ENCODE measurements around the gene PIP4K2A.

The PIP4K2A gene

DNA sequence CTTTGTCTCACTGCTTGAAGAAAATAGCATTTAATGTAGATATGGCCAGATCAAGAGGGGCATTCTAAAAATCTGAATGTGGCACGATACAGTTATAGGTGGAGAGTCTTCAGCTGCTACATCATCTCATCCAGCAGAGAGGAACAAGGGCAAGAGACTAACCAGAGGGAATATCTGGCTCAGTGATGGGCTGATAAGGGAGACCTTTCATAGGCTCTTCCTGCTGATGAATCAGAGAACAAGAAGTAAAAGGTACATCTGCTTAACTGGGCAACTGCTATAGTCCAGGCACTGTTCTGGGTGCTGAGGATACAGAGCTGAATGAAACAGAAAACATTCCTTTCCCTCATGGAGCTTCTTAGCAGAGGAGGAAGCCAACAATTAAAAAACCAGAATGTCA is 37.9 kb downstream of the PIP4K2A start:
- H3K27ac Mint-ChIP-seq: no peak overlapping the region
- no peaks in the 10 kb centered on the region for H3K27me3 Mint-ChIP-seq
- DNase-seq: no peak
- peaks cover 89% of the 10 kb centered on the region for H3K4me1 Mint-ChIP-seq
- no peaks in the 10 kb centered on the region for H3K9me3 Mint-ChIP-seq
- CTCF ChIA-PET: interaction anchor here (1.2 kb wide), 1 partner anchor 102 kb away, joined by 5 read pairs; no protein-coding TSS in a partner anchor
- H3K4me3 Mint-ChIP-seq: no peak overlapping the region
- peaks cover 36% of the 10 kb centered on the region for H3K36me3 Mint-ChIP-seq

DNA sequence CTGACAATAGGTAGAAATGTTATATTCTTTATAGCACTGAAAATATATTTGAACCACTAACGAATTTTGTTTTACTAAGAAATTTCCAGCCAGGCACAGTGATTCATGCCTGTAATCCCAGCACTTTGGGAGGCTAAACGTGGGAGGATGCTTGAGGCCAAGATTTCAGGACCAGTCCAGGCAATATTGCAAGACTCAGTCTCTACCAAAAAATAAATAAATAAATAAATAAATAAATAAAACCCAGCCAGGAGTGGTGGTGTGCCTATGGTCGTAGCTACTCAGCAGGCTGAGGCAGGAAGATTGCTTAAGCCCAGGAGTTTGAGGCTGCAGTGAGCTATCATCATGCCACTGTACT is 39.8 kb downstream of the PIP4K2A start:
- DNase-seq: no peak
- CTCF ChIA-PET: no interaction called here
- no peak overlapping the region for H3K27ac Mint-ChIP-seq
- no peaks in the 10 kb centered on the region for H3K27me3 Mint-ChIP-seq
- H3K4me1 Mint-ChIP-seq: peaks cover 87% of the 10 kb centered on the region
- no peak overlapping the region for H3K4me3 Mint-ChIP-seq
- peaks cover 35% of the 10 kb centered on the region for H3K36me3 Mint-ChIP-seq
- H3K9me3 Mint-ChIP-seq: no peaks in the 10 kb centered on the region

DNA sequence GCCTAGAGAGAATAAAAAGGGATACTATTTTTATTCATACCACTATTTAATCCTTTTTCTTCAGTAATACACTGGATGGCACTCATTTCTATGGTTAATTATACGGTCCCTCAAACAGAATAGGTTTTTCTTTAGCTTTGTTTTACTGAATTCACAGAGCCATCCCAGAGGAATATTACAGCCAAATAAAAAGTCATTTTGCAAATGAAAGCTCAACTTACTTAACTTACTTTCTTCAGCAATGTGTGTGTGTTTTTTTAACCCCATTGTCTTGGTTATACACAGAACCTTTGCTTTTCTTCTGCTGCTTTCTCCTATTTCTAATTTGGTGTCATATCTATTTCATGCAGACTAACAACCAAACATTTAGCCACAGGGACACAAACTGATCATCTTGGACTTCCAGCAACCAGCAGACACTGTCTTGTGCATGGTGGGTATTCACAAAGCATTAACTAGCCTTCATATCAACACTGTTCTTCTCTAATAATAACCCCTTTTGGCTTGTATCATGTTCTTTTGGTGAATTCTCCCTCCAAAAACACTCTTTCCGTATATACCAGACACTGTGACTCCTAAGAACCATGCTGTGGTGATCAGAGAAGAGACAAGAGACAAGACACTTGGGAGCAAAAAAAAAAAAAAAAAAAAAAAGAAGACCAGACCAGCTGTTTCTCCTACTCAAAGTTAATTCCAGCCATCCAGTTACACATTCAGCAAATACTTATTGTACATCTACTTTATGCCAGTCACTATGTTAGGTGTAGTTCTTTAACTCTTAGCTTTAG is 40.4 kb downstream of the PIP4K2A start:
- H3K4me1 Mint-ChIP-seq: peaks cover 87% of the 10 kb centered on the region
- CTCF ChIA-PET: no interaction called here
- H3K4me3 Mint-ChIP-seq: no peak overlapping the region
- H3K36me3 Mint-ChIP-seq: peaks cover 35% of the 10 kb centered on the region
- H3K27ac Mint-ChIP-seq: peak overlapping the region; percentile 11
- H3K9me3 Mint-ChIP-seq: no peaks in the 10 kb centered on the region
- DNase-seq: no peak
- no peaks in the 10 kb centered on the region for H3K27me3 Mint-ChIP-seq

DNA sequence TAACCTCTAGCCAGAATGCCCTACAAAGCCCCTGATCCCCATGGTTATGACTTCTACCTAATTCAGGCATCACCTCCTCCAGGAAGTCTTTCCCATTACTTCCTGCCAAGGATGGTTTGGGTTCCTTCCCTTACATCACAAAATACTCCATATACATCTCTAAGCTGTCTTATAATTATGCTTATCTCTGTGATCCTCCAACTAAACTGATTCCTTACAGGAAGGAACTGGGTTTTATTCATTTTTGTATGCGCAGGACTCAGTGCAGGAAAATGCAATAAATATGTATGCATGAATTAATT is 41.3 kb downstream of the PIP4K2A start:
- Mint-ChIP-seq H3K27ac (no peak overlapping the region), H3K4me3 (no peak overlapping the region), H3K9me3 (no peaks in the 10 kb centered on the region), H3K4me1 (peaks cover 87% of the 10 kb centered on the region), H3K36me3 (peaks cover 33% of the 10 kb centered on the region), H3K27me3 (no peaks in the 10 kb centered on the region)
- DNase-seq: no peak
- CTCF ChIA-PET: no interaction called here

DNA sequence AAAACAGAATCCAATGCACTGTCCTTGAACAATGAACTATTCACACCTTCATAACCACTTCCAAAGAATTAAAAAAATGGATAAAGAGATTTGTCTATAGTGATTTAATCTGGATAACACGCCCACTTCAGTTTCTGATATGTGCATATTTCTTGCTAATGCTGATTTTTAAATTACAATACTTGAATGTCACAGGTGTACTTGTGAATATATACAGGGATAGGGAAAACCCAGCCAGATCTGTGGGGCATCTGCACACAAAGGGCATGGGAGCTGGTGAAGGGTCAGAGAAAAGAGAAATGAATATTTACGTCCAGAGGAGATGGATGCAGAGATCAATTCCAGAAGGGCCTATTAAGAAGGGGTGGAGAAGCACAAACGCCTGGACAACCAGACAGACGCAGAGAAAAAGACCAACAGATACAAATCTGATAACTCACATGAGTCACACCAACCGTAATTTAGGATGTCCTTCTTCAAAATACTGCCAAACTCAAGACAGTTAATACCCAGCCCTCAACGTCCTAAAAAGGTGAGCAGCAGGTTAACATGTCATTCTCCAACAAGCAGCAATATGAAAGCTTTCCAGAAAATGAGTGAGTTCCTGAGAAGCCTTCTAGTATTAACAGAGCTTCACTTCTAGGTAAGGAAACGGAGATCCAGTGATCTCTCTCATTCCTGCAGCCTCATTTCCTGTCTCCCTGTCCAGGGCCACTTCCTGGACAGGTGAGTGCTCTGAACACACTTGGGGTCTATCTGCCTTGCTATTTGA is 41.9 kb downstream of the PIP4K2A start:
- Mint-ChIP-seq H3K36me3 (peaks cover 32% of the 10 kb centered on the region), H3K27ac (no peak overlapping the region), H3K4me3 (no peak overlapping the region), H3K27me3 (no peaks in the 10 kb centered on the region), H3K9me3 (no peaks in the 10 kb centered on the region), H3K4me1 (peaks cover 87% of the 10 kb centered on the region)
- DNase-seq: no peak
- CTCF ChIA-PET: interaction anchor here (1.1 kb wide), 1 partner anchor 21 kb away, joined by 4 read pairs; no protein-coding TSS in a partner anchor

DNA sequence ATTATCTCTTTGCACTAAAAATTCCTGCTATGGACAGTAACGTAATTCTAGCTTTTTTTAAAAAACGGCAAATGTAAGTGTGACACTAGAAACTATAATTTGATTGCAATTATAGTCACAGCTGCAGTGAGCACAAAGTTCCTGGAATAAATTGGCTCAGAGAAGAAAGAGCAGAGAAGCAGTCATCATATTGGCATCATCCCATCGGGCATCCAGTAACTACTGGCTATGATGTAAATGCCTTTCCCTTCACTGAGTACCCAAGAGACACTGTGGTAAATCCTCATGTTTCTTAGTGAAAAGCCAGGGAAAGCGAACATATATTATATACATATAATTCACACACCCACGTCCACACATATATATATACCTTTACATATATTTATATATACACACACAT is 43.6 kb downstream of the PIP4K2A start:
- Mint-ChIP-seq H3K27me3 (no peaks in the 10 kb centered on the region), H3K36me3 (peaks cover 18% of the 10 kb centered on the region), H3K4me1 (peaks cover 87% of the 10 kb centered on the region), H3K9me3 (no peaks in the 10 kb centered on the region), H3K27ac (no peak overlapping the region), H3K4me3 (no peak overlapping the region)
- no peak for DNase-seq
- CTCF ChIA-PET: no interaction called here

DNA sequence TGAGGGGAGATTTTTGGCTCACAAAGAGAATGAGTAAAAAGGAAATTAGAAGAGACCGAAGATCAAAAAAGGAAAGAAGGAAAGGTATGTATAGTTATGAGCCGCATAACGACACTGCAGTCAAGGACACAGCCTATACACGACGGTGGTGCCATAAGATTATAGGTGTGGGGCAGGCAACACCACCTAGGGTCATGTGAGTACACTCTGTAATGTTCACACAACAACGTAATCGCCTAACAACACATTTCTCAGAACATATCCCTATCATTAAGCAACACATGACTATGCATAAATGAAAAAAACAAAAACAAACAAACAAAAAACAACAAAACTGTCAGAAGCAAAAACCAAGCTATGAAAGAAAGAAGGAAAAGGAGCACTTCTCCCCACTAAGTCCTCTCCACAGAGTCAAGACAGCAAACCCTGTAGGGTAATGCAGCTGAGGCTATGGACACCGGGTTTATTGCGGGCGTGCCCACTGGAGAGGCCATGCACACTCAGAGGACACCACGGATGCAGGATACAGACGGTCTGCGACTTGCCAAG is 45.1 kb downstream of the PIP4K2A start:
- Mint-ChIP-seq H3K36me3 (peaks cover 13% of the 10 kb centered on the region), H3K4me1 (peaks cover 89% of the 10 kb centered on the region), H3K27me3 (no peaks in the 10 kb centered on the region), H3K27ac (peak overlapping the region; percentile 93), H3K9me3 (no peaks in the 10 kb centered on the region), H3K4me3 (peak overlapping the region; percentile 17)
- CTCF ChIA-PET: interaction anchor here (0.9 to 3.2 kb wide), 4 partner anchors 9 to 83 kb away, joined by 3 to 10 read pairs (median 6); no protein-coding TSS in a partner anchor
- DNase-seq: no peak

DNA sequence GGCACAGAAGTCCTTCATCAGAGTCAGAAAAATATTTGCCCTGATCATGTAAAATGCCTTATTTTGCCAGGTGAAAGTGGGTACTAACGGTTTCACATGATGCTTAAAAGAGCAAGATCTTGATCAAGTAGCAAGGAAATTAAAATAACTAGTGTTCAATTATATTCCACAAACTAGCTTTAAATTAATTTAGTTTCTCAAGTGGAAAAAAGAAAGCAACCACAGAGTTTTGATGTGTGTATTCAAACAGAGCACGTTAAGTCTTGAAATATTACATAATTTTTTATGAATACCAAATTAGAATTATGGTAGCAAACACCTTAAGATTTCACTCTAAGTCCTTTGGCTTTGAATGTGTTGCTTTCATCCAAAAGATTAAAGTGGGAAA is 47.3 kb downstream of the PIP4K2A start:
- Mint-ChIP-seq H3K27ac (peak overlapping the region; percentile 93), H3K36me3 (peaks cover 7% of the 10 kb centered on the region), H3K9me3 (no peaks in the 10 kb centered on the region), H3K4me3 (peak overlapping the region; percentile 74), H3K4me1 (peaks cover 83% of the 10 kb centered on the region), H3K27me3 (no peaks in the 10 kb centered on the region)
- CTCF ChIA-PET: interaction anchor here (1.1 to 3.2 kb wide), 2 partner anchors 11 to 18 kb away, joined by 3 to 10 read pairs; no protein-coding TSS in a partner anchor
- no peak for DNase-seq

DNA sequence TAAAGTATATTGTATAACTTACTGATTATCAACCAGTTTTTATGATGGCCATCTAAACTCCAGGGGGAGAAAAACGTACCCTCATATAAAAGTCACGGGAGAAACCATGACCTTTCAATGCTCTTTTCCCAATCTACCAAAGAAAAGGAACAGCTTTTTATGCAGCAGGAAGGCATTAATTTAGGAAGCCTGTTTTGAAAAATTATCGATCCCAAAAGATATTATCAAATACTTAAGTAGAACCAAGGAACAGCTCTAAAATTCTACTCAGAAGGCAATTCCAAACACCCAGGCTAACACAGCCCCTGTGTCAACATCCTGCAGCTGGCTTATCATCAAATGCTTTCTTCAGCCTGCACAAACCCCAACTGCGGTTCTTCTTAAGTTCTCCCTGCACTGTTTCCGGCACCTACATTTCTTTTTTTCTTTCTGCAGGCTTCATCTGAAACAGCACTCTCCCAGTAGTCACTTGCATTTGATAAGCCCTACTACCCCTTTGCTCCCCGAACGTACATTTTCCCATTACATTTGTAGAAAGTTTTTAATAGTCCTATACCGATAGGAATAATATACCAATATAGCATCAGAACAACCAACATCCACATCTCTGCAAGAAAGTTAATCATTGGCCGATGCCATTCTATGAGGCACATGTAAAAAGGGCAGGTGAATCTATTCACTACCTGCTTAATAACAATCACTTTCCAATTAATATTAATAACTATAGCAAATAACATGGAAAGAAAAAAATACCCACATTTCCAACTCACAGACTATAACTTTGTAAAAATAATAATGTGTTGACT is 47.9 kb downstream of the PIP4K2A start:
- peak overlapping the region; percentile 93 for H3K27ac Mint-ChIP-seq

DNA sequence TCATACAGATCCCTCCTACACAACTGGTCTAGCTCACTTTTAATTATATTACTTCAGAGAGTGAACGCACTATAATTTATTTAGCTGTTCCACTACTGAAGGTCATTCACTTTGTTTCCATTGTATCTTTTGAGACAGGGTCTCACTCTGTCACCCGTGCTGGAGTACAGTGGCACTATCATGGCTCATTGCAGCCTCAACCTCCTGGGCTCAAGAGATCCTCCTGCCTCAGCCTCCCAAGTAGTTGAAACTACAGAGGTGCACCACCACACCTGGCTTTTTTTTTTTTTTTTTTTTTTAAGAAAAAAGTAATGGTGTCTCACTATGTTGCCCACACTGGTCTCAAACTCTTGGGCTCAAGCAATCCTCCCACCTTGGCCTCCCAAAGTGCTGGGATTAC is 49.0 kb downstream of the PIP4K2A start:
- no peaks in the 10 kb centered on the region for H3K9me3 Mint-ChIP-seq
- H3K4me1 Mint-ChIP-seq: peaks cover 87% of the 10 kb centered on the region
- H3K36me3 Mint-ChIP-seq: peaks cover 16% of the 10 kb centered on the region
- H3K27ac Mint-ChIP-seq: no peak overlapping the region
- no peak for DNase-seq
- CTCF ChIA-PET: no interaction called here
- H3K27me3 Mint-ChIP-seq: no peaks in the 10 kb centered on the region
- no peak overlapping the region for H3K4me3 Mint-ChIP-seq

More for the DNA sequence above, 47.9 kb downstream of the PIP4K2A start:
- Mint-ChIP-seq H3K27me3 (no peaks in the 10 kb centered on the region), H3K9me3 (no peaks in the 10 kb centered on the region), H3K4me1 (peaks cover 84% of the 10 kb centered on the region), H3K36me3 (peaks cover 10% of the 10 kb centered on the region), H3K4me3 (peak overlapping the region; percentile 74)
- CTCF ChIA-PET: interaction anchor here (0.8 to 3.2 kb wide), 4 partner anchors 8 to 55 kb away, joined by 3 to 10 read pairs (median 4); no protein-coding TSS in a partner anchor
- DNase-seq: peak; percentile 76

DNA sequence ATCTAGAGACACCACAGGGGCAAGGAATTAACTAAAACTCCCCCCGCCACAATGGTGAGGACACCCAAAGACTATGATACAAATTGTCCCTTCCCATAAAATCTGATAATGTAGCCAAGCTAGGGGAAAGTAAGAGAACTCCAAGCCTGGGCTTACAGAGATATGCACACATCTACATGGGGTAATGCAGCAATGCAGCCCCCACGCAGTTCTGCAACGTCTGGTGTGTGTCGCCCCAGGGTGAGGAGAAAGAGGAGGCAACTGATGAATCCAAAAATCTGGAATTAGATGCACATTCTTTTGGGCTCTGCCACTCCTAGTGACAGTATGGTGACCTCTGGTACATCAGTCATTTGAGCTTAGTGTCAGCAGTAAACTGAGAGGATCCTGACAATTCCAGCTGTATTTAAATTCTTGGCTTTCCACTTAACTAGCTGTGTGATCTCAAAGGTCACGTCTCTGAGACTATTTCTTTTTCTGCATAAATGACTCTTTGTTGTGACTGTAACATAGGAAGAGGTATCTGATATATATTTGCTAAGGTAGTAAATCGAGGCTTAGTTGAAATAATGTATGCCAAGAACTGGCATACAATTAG is 51.5 kb downstream of the PIP4K2A start:
- Mint-ChIP-seq H3K27me3 (no peaks in the 10 kb centered on the region), H3K4me1 (peaks cover 85% of the 10 kb centered on the region), H3K27ac (no peak overlapping the region), H3K36me3 (peaks cover 25% of the 10 kb centered on the region), H3K9me3 (no peaks in the 10 kb centered on the region), H3K4me3 (no peak overlapping the region)
- CTCF ChIA-PET: no interaction called here
- no peak for DNase-seq

DNA sequence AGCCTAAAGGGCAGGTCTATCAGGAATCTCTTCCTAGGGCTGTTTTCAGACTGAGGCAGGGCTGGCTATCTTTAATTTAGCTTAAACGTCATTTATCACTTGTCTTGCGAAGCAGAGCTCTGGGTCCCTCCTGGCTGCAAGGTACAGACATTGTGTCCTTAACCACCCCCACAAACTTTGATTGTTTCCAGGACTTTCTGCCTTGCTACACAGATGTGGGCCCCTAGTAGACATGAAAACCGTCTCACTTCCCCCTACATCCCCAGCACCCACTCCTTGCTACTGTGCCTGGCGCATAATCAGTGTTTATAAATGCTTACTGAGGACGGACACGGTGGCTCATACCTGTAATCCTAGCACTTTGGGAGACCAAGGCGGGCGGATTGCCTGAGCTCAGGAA is 54.5 kb downstream of the PIP4K2A start:
- Mint-ChIP-seq H3K4me1 (peaks cover 87% of the 10 kb centered on the region), H3K4me3 (no peak overlapping the region), H3K9me3 (no peaks in the 10 kb centered on the region), H3K27ac (peak overlapping the region; percentile 49), H3K36me3 (peaks cover 38% of the 10 kb centered on the region), H3K27me3 (no peaks in the 10 kb centered on the region)
- no peak for DNase-seq
- CTCF ChIA-PET: interaction anchor here (1.0 kb wide), 1 partner anchor 45 kb away, joined by 4 read pairs; no protein-coding TSS in a partner anchor

DNA sequence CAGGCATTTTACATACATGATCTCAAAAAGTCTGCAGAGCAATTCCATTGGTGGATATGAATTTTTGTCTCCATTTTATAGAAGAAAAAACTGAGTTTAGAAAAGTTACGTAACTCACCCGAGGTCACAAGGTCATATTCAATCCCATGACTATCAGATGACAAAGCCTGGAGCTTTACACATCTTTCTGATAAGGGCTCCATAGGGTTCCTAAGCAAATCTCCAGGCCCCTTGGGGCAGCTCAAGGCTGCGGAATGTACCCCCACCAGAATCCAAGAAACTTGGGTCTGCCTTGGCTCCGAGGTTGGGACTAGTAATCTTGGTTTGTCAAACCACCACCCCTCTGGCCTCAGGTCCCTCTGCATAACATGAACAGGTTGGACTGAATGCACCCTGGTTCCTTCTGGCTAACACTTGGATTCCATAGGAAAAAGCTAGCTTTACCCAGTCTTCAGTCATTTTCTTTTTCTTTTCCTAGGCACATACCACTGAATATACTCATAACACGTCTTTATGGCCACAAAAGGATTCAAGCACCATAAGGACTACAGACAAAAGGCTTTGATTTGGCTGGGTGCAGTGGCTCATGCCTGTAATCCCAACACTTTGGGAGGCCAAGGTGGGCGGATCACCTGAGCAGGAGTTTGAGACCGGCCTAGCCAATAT is 55.5 kb downstream of the PIP4K2A start:
- Mint-ChIP-seq H3K4me3 (no peak overlapping the region), H3K27me3 (no peaks in the 10 kb centered on the region), H3K4me1 (peaks cover 88% of the 10 kb centered on the region), H3K36me3 (peaks cover 41% of the 10 kb centered on the region), H3K27ac (peak overlapping the region; percentile 88), H3K9me3 (no peaks in the 10 kb centered on the region)
- CTCF ChIA-PET: interaction anchor here (0.7 to 2.2 kb wide), 5 partner anchors 7 to 665 kb away, joined by 3 to 7 read pairs (median 4); no protein-coding TSS in a partner anchor
- no peak for DNase-seq
